ENCODE results near the gene CNTNAP1.

Gene CNTNAP1

GRCh38 chr17:42640121-42640520, 42.2 kb upstream of the CNTNAP1 start:
- no peak overlapping the region for H3K4me3 ChIP-seq (replicated peaks; ENCODE audit: insufficient read depth, low read length)
- H3K27ac ChIP-seq (replicated peaks): no peak overlapping the region
- no peak for DNase-seq (ENCODE audit: low read depth in 1 of 2, low spot score in 1 of 2)

DNA sequence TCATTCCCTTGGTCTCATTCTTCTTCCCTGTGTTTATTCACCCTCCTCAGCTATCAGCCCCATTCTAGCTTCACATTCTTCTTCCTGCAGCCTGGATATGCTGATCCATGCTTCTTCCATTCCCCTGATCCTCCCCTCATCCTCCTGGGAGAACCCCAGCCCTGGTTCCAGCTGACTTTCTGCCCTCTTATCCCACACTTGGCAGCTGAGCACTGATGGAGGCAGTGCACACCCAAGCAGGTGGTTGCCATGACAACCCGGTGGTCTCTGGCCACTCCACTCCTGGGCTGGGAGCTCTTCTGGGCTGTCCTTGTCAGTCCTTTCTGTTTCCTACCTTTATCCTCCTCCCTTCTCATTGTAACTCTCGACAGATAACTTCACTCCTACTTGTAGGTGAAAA, 40.0 kb upstream of the CNTNAP1 start:
- no peak overlapping the region for H3K4me3 ChIP-seq (replicated peaks; ENCODE audit: insufficient read depth, low read length)
- no peak for TF ChIP-seq GABPA (IDR thresholded peaks at IDR 0.05; ENCODE audit: low read depth)
- TF ChIP-seq, protein P1, sequence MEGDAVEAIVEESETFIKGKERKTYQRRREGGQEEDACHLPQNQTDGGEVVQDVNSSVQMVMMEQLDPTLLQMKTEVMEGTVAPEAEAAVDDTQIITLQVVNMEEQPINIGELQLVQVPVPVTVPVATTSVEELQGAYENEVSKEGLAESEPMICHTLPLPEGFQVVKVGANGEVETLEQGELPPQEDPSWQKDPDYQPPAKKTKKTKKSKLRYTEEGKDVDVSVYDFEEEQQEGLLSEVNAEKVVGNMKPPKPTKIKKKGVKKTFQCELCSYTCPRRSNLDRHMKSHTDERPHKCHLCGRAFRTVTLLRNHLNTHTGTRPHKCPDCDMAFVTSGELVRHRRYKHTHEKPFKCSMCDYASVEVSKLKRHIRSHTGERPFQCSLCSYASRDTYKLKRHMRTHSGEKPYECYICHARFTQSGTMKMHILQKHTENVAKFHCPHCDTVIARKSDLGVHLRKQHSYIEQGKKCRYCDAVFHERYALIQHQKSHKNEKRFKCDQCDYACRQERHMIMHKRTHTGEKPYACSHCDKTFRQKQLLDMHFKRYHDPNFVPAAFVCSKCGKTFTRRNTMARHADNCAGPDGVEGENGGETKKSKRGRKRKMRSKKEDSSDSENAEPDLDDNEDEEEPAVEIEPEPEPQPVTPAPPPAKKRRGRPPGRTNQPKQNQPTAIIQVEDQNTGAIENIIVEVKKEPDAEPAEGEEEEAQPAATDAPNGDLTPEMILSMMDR (IDR thresholded peaks at IDR 0.05; ENCODE audit: insufficient read depth, low read length): no peak
- no peak for TF ChIP-seq POLR2AphosphoS5 (IDR thresholded peaks at IDR 0.05; ENCODE audit: low read depth)
- TF ChIP-seq SPI1 (IDR thresholded peaks at IDR 0.05; ENCODE audit: borderline replicate concordance, low read depth): no peak
- no peaks in the 10 kb centered on the region for H3K27me3 ChIP-seq (ENCODE audit: insufficient read depth, poor library complexity, severe bottlenecking)
- H3K27ac ChIP-seq (replicated peaks): no peak overlapping the region
- DNase-seq (ENCODE audit: low read depth in 1 of 2, low spot score in 1 of 2): no peak

More at GRCh38 chr17:42640121-42640520, 42.2 kb upstream of the CNTNAP1 start:
- TF ChIP-seq POLR2AphosphoS5 (IDR thresholded peaks at IDR 0.05; ENCODE audit: low read depth) (no peak), REST (IDR thresholded peaks at IDR 0.05; ENCODE audit: insufficient replicate concordance, low read depth) (no peak), SPI1 (IDR thresholded peaks at IDR 0.05; ENCODE audit: borderline replicate concordance, low read depth) (no peak), GABPA (IDR thresholded peaks at IDR 0.05; ENCODE audit: low read depth) (no peak)
- TF ChIP-seq, protein P1 (IDR thresholded peaks at IDR 0.05; ENCODE audit: insufficient read depth, low read length): no peak
- H3K27me3 ChIP-seq (ENCODE audit: insufficient read depth, poor library complexity, severe bottlenecking): no peaks in the 10 kb centered on the region

- Histone ChIP-seq H3K27ac (replicated peaks) (no peak overlapping the region), H3K27me3 (ENCODE audit: insufficient read depth, poor library complexity, severe bottlenecking) (no peaks in the 10 kb centered on the region), H3K4me3 (replicated peaks; ENCODE audit: insufficient read depth, low read length) (no peak overlapping the region)
- no peak for DNase-seq (ENCODE audit: low read depth in 1 of 2, low spot score in 1 of 2)
- TF ChIP-seq SPI1 (IDR thresholded peaks at IDR 0.05; ENCODE audit: borderline replicate concordance, low read depth) (no peak), REST (IDR thresholded peaks at IDR 0.05; ENCODE audit: insufficient replicate concordance, low read depth) (no peak), GABPA (IDR thresholded peaks at IDR 0.05; ENCODE audit: low read depth) (no peak), POLR2AphosphoS5 (IDR thresholded peaks at IDR 0.05; ENCODE audit: low read depth) (no peak)
- TF ChIP-seq, protein P1 (IDR thresholded peaks at IDR 0.05; ENCODE audit: insufficient read depth, low read length): no peak
Measured at GRCh38 chr17:42647778-42648177, 34.6 kb upstream of the CNTNAP1 start.

GRCh38 chr17:42651392-42651791, 30.9 kb upstream of the CNTNAP1 start:
- TF ChIP-seq, protein P1 (IDR thresholded peaks at IDR 0.05; ENCODE audit: insufficient read depth, low read length): no peak
- no peak for TF ChIP-seq REST (IDR thresholded peaks at IDR 0.05; ENCODE audit: insufficient replicate concordance, low read depth)
- TF ChIP-seq GABPA (IDR thresholded peaks at IDR 0.05; ENCODE audit: low read depth): no peak
- no peak for TF ChIP-seq SPI1 (IDR thresholded peaks at IDR 0.05; ENCODE audit: borderline replicate concordance, low read depth)
- TF ChIP-seq POLR2AphosphoS5 (IDR thresholded peaks at IDR 0.05; ENCODE audit: low read depth): no peak
- H3K4me3 ChIP-seq (replicated peaks; ENCODE audit: insufficient read depth, low read length): no peak overlapping the region
- no peaks in the 10 kb centered on the region for H3K27me3 ChIP-seq (ENCODE audit: insufficient read depth, poor library complexity, severe bottlenecking)
- no peak for DNase-seq (ENCODE audit: low read depth in 1 of 2, low spot score in 1 of 2)
- no peak overlapping the region for H3K27ac ChIP-seq (replicated peaks)
